ENCODE data around the gene SLC27A5.
"Not testable (repeated sequence)": the region's sequence is repeated elsewhere in the genome, so short reads cannot be mapped to it uniquely, and the experiment has no call there.

The SLC27A5 gene

DNA sequence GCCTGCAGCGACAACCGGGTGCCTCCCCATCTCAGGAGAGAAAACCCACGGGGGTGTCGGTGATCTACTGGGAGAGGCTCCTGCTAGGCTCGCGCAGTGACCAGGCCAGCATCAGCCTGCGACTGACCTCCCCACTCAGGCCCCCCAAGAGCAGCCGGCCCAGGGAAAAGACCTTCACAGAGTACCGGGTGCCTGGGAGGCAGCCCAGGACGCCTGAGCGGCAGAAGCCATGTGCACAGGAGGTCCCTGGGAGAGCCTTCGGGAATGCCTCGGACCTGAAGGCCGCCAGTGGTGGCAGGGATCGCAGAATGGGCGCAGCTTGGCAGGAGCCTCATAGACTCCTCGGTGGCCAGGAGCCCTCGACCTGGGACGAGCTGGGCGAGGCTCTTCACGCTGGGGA lies 56.5 kb downstream of the SLC27A5 start:
- Histone ChIP-seq H3K36me3 (ENCODE audit: control insufficient read depth, insufficient read depth, low read length) (no peaks in the 10 kb centered on the region), H3K9ac (no peak overlapping the region), H3K4me3 (ENCODE audit: low read depth, low read length) (no peak overlapping the region), H3K9me3 (ENCODE audit: control insufficient read depth, low read length) (no peaks in the 10 kb centered on the region), H3K79me2 (peaks cover 7% of the 10 kb centered on the region), H3K27ac (no peak overlapping the region), H3K27me3 (ENCODE audit: control insufficient read depth, insufficient read depth, low read length) (no peaks in the 10 kb centered on the region), H3K4me2 (ENCODE audit: low read length) (no peak overlapping the region), H2AFZ (no peak overlapping the region), H3K4me1 (peaks cover 11% of the 10 kb centered on the region)
- TF ChIP-seq, protein P1, sequence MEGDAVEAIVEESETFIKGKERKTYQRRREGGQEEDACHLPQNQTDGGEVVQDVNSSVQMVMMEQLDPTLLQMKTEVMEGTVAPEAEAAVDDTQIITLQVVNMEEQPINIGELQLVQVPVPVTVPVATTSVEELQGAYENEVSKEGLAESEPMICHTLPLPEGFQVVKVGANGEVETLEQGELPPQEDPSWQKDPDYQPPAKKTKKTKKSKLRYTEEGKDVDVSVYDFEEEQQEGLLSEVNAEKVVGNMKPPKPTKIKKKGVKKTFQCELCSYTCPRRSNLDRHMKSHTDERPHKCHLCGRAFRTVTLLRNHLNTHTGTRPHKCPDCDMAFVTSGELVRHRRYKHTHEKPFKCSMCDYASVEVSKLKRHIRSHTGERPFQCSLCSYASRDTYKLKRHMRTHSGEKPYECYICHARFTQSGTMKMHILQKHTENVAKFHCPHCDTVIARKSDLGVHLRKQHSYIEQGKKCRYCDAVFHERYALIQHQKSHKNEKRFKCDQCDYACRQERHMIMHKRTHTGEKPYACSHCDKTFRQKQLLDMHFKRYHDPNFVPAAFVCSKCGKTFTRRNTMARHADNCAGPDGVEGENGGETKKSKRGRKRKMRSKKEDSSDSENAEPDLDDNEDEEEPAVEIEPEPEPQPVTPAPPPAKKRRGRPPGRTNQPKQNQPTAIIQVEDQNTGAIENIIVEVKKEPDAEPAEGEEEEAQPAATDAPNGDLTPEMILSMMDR (IDR thresholded peaks at IDR 0.05) = no peak

DNA sequence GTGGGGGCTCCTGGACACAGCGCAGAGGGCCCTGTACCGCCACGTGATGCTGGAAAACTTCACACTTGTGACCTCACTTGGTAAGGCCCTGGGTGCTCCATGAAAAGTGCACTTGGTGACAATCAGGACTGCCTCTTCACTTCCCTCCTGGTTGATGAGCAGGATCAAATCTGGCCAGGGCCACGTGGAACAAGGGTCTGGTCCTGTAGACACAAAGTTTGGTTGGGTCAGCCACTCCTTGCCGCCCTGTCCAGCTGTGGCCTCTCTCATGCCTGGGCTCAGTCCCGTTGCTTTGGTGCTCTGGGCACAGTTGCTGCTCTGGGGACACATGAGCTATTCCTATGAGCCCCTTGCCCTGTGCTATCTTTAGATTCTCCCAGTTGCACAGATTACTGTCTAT lies 58.0 kb downstream of the SLC27A5 start:
- peaks cover 11% of the 10 kb centered on the region for H3K79me2 ChIP-seq
- H3K9me3 ChIP-seq (ENCODE audit: control insufficient read depth, low read length) = no peaks in the 10 kb centered on the region
- TF ChIP-seq, protein P1 (IDR thresholded peaks at IDR 0.05) = no peak
- H3K27me3 ChIP-seq (ENCODE audit: control insufficient read depth, insufficient read depth, low read length) = no peaks in the 10 kb centered on the region
- H3K4me3 ChIP-seq (ENCODE audit: low read depth, low read length) = no peak overlapping the region
- no peak overlapping the region for H3K27ac ChIP-seq
- H2AFZ ChIP-seq = no peak overlapping the region
- H3K9ac ChIP-seq = no peak overlapping the region
- no peak overlapping the region for H3K4me2 ChIP-seq (ENCODE audit: low read length)
- H3K4me1 ChIP-seq = peaks cover 11% of the 10 kb centered on the region
- H3K36me3 ChIP-seq (ENCODE audit: control insufficient read depth, insufficient read depth, low read length) = no peaks in the 10 kb centered on the region

DNA sequence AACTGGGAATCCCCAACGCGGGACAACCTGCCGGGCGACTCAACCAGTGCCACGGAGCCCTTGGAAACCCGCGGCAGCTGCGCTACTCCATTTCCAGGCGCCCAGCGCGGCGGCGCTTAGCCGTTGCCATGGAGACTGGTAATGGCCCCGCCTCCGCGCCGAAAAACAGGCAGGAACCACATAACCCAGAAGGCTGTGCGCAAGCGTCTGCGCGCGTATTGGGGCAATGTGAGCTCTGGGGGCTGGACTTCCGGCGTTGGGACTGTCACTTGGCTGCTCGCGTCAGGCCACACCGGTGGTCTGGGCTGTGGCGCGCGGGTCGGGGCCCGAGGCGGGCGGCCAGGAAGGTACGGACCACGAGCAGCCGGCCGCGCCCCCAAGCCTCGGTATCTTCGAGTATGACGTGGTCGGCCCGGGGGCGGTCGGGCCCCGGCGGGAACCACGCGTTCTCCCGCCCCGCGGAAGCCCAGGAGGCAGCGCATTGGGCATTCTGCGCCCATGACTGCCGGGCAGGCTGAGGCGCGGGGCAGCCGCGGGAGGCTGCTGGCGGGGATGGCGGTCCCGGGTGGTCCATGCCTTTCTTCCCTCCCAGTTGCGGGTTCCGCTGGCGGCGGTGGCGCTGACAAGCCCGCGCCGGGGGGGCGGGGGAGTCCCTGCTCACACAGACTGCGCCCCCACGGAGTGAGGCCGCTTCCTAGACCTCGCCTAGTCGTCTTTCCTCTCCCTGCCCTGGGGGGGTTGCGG lies 60.3 kb downstream of the SLC27A5 start, which contains the start of gene ZNF324B:
TSS of gene ZNF324B (plus strand) at position 265 of the 744 bp plus-strand sequence. CDS start 2,080 bp downstream, outside the sequence.
- Histone ChIP-seq H2AFZ (peak within 1 kb of the TSS; percentile 90), H3K9me3 (ENCODE audit: control insufficient read depth, low read length) (no peaks in the 10 kb centered on the region), H3K27me3 (ENCODE audit: control insufficient read depth, insufficient read depth, low read length) (no peaks in the 10 kb centered on the region), H3K4me1 (peaks cover 11% of the 10 kb centered on the region), H3K36me3 (ENCODE audit: control insufficient read depth, insufficient read depth, low read length) (no peaks in the 10 kb centered on the region), H3K9ac (peak within 1 kb of the TSS; percentile 35), H3K79me2 (peaks cover 11% of the 10 kb centered on the region), H3K4me2 (ENCODE audit: low read length) (peak within 1 kb of the TSS; percentile 91), H3K4me3 (ENCODE audit: low read depth, low read length) (peak within 1 kb of the TSS; percentile 93), H3K27ac (peak within 1 kb of the TSS; percentile 53)
- TF ChIP-seq, protein P1 (IDR thresholded peaks at IDR 0.05) = no peak

DNA sequence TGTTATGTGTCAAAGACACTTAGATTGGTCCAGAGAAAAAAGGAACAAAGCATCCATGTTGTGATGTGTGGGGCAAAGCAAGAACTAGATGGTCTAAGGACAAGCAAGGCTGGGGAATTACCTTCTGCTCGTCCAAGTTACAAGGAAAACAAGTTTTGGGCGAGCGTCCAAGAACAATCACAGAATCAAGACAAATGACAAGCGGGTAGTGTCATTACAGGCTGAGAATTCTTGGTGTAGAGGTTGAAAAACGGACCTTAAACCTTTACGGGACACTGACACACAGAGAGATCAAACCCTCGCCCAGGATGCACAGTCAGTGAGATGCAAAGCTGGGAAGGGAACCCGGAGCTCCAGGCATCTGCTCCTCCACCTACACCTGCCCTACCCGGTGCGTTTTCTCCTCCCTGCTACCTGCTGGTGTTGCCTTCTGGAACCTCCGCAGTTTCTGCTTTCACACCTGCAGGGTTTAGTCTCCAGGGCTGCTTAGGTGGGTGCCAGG lies 60.9 kb downstream of the SLC27A5 start:
- H3K4me3 ChIP-seq (ENCODE audit: low read depth, low read length) = peak overlapping the region; percentile 93

DNA sequence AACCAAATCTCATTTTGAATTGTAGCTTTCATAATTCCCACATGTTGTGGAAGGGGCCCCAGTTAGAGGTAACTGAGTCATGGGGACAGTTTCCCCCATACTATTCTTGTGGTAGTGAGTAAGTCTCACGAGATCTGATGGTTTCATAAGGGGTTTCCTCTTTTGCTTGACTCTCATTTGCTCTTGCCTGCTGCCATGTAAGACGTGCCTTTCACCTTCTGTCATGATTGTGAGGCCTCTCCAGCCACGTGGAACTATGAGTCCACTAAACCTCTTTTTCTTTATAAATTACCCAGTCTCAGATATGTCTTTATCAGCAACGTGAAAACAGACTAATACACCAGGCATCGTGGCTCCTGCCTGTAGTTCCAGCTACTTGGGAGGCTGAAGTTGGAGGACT lies 61.8 kb downstream of the SLC27A5 start:
- not testable (repeated sequence) for H3K27me3 ChIP-seq (ENCODE audit: control insufficient read depth, insufficient read depth, low read length); H3K9ac ChIP-seq; H2AFZ ChIP-seq; H3K4me3 ChIP-seq (ENCODE audit: low read depth, low read length); H3K36me3 ChIP-seq (ENCODE audit: control insufficient read depth, insufficient read depth, low read length); H3K9me3 ChIP-seq (ENCODE audit: control insufficient read depth, low read length); H3K27ac ChIP-seq; H3K4me2 ChIP-seq (ENCODE audit: low read length)
- Histone ChIP-seq H3K79me2 (peaks cover 11% of the 10 kb centered on the region), H3K4me1 (peaks cover 11% of the 10 kb centered on the region)

More for the DNA sequence above, 60.9 kb downstream of the SLC27A5 start:
- Histone ChIP-seq H3K27me3 (ENCODE audit: control insufficient read depth, insufficient read depth, low read length) (no peaks in the 10 kb centered on the region), H3K4me1 (peaks cover 11% of the 10 kb centered on the region), H3K36me3 (ENCODE audit: control insufficient read depth, insufficient read depth, low read length) (no peaks in the 10 kb centered on the region), H3K9ac (no peak overlapping the region), H3K79me2 (peaks cover 11% of the 10 kb centered on the region), H3K27ac (peak overlapping the region; percentile 53), H3K9me3 (ENCODE audit: control insufficient read depth, low read length) (no peaks in the 10 kb centered on the region), H3K4me2 (ENCODE audit: low read length) (peak overlapping the region; percentile 91), H2AFZ (peak overlapping the region; percentile 90)
- TF ChIP-seq, protein P1 (IDR thresholded peaks at IDR 0.05) = no peak

DNA sequence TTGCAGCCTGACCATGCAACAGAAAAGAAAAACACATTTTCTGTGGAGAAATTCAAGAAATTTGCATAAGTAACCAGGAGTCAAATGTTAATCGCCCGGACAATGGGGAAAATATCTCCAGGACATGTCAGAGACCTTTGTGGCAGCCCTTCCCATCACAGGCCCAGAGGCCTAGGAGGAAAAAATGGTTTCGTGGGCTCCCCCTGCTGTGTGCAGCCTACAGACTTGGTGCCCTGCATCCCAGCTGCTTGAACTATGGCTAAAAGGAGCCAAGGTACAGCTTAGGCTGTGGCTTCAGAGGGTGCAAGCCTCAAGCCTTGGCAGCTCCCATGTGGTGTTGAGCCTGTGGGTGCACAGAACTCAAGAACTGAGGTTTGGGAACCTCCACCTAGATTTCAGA lies 62.9 kb downstream of the SLC27A5 start:
- not testable (repeated sequence) for H3K36me3 ChIP-seq (ENCODE audit: control insufficient read depth, insufficient read depth, low read length); H2AFZ ChIP-seq; H3K27ac ChIP-seq; H3K4me3 ChIP-seq (ENCODE audit: low read depth, low read length); H3K9ac ChIP-seq; H3K27me3 ChIP-seq (ENCODE audit: control insufficient read depth, insufficient read depth, low read length); H3K9me3 ChIP-seq (ENCODE audit: control insufficient read depth, low read length); H3K4me2 ChIP-seq (ENCODE audit: low read length)
- Histone ChIP-seq H3K4me1 (peaks cover 11% of the 10 kb centered on the region), H3K79me2 (peaks cover 11% of the 10 kb centered on the region)
